Loucy (cell line): Measurements from ENCODE around the gene GRIA3.

Experiments
- H2AFZ ChIP-seq: fragments of 200-600 bp; sonication (generic); 2 replicates; pipeline ENCODE4 v1.6.0; 2016; ENCODE audit warnings: antibody characterized with exemption, mild to moderate bottlenecking, low read length, moderate library complexity
- H3F3A ChIP-seq: fragments of 200-600 bp; 2 replicates; pipeline ENCODE4 v1.6.0; 2016; ENCODE audit warnings: antibody characterized with exemption, low read depth, mild to moderate bottlenecking
- H3K27me3 ChIP-seq: fragments of 200-600 bp; sonication (generic); 2 replicates; pipeline ENCODE4 v1.6.1; 2014; ENCODE audit warnings: low read length, mild to moderate bottlenecking; ENCODE audit not compliant: insufficient read depth, poor library complexity, severe bottlenecking
- H3K36me3 ChIP-seq: fragments of 200-600 bp; sonication (generic); 2 replicates; pipeline ENCODE4 v1.6.1; 2016; ENCODE audit warnings: low read length; ENCODE audit not compliant: insufficient read depth
- H3K4me1 ChIP-seq: fragments of 200-600 bp; sonication (generic); 2 replicates; pipeline ENCODE4 v1.5.1; 2014; ENCODE audit warnings: low read length, mild to moderate bottlenecking; ENCODE audit not compliant: insufficient read depth, poor library complexity, severe bottlenecking
- H3K4me2 ChIP-seq: fragments of 200-600 bp; sonication (generic); 2 replicates; pipeline ENCODE4 v1.6.0; 2014; ENCODE audit warnings: antibody characterized with exemption, low read length, low read depth, mild to moderate bottlenecking; ENCODE audit not compliant: poor library complexity, severe bottlenecking
- H3K4me3 ChIP-seq: fragments of 200-600 bp; sonication (generic); 2 replicates; pipeline ENCODE4 v1.5.1; 2014; ENCODE audit warnings: low read length, mild to moderate bottlenecking, mixed read lengths; ENCODE audit not compliant: poor library complexity, severe bottlenecking
- H3K79me2 ChIP-seq: fragments of 200-600 bp; sonication (generic); 2 replicates; pipeline ENCODE4 v1.6.1; 2014; ENCODE audit warnings: low read length; ENCODE audit not compliant: insufficient read depth
- H3K9ac ChIP-seq: fragments of 200-600 bp; sonication (generic); 2 replicates; pipeline ENCODE4 v1.6.0; 2014; ENCODE audit warnings: mild to moderate bottlenecking, low read depth, low read length, moderate library complexity; ENCODE audit not compliant: poor library complexity, severe bottlenecking
- H3K9me2 ChIP-seq: fragments of 200-600 bp; sonication (generic); replicated peaks from 2 replicates; pipeline ENCODE4 v1.6.1; 2016; ENCODE audit warnings: low read depth, low read length, mixed read lengths
- H3K9me3 ChIP-seq: fragments of 200-600 bp; sonication (generic); 2 replicates; pipeline ENCODE4 v1.6.1; 2014; ENCODE audit warnings: mild to moderate bottlenecking, antibody characterized with exemption, low read length, low read depth; ENCODE audit not compliant: insufficient read depth
- H4K20me1 ChIP-seq: fragments of 200-600 bp; sonication (generic); 2 replicates; pipeline ENCODE4 v1.6.0; 2014; ENCODE audit warnings: antibody characterized with exemption, low read length, mild to moderate bottlenecking; ENCODE audit not compliant: insufficient read depth, poor library complexity, severe bottlenecking
- CTCF ChIP-seq: fragments of 200-600 bp; sonication (generic); conservative IDR thresholded peaks from 2 replicates; pipeline ENCODE4 v1.5.1; 2014; ENCODE audit warnings: mild to moderate bottlenecking, antibody characterized with exemption, low read length
- EZH2phosphoT487 ChIP-seq: fragments of 200-600 bp; IDR thresholded peaks from 2 replicates; pipeline ENCODE4 v1.6.1; 2018; ENCODE audit warnings: antibody characterized with exemption, mild to moderate bottlenecking, moderate library complexity, borderline replicate concordance

GRIA3 gene

GRCh38 chrX:123442764-123443163 is 258.7 kb downstream of the GRIA3 start:
- Histone ChIP-seq H3K4me3 (no peak overlapping the region), H3K36me3 (no peaks in the 10 kb centered on the region), H3K27me3 (no peaks in the 10 kb centered on the region), H3K4me1 (no peaks in the 10 kb centered on the region), H4K20me1 (no peaks in the 10 kb centered on the region), H3K9me2 (no peaks in the 10 kb centered on the region), H3K9me3 (no peaks in the 10 kb centered on the region), H3K79me2 (no peaks in the 10 kb centered on the region), H3K4me2 (no peak overlapping the region), H3K9ac (no peak overlapping the region), H2AFZ (no peak overlapping the region), H3F3A (no peaks in the 10 kb centered on the region)
- no peak for TF ChIP-seq EZH2phosphoT487
- TF ChIP-seq CTCF = no peak

GRCh38 chrX:123447506-123447905 is 263.4 kb downstream of the GRIA3 start:
- Histone ChIP-seq H3F3A (no peaks in the 10 kb centered on the region), H3K4me1 (no peaks in the 10 kb centered on the region), H3K9me3 (no peaks in the 10 kb centered on the region), H3K9me2 (no peaks in the 10 kb centered on the region), H4K20me1 (no peaks in the 10 kb centered on the region), H3K79me2 (no peaks in the 10 kb centered on the region), H3K4me3 (no peak overlapping the region), H3K9ac (no peak overlapping the region), H3K27me3 (no peaks in the 10 kb centered on the region), H3K4me2 (no peak overlapping the region), H2AFZ (no peak overlapping the region), H3K36me3 (no peaks in the 10 kb centered on the region)
- TF ChIP-seq EZH2phosphoT487 (no peak), CTCF (no peak)

GRCh38 chrX:123449335-123449734 is 265.3 kb downstream of the GRIA3 start:
- Histone ChIP-seq H3K27me3 (no peaks in the 10 kb centered on the region), H3K79me2 (no peaks in the 10 kb centered on the region), H2AFZ (no peak overlapping the region), H4K20me1 (no peaks in the 10 kb centered on the region), H3K4me1 (no peaks in the 10 kb centered on the region), H3F3A (no peaks in the 10 kb centered on the region), H3K9me2 (no peaks in the 10 kb centered on the region), H3K4me2 (no peak overlapping the region), H3K9me3 (no peaks in the 10 kb centered on the region), H3K4me3 (no peak overlapping the region), H3K36me3 (no peaks in the 10 kb centered on the region), H3K9ac (no peak overlapping the region)
- TF ChIP-seq CTCF (no peak), EZH2phosphoT487 (no peak)
